Cardiac muscle cell (in vitro differentiated cells and primary cell): ENCODE measurements around the gene DLG2. TPM values are rescaled to one million over a fixed set of nuclear protein-coding genes. Genes with fewer than 3 reads are reported as not detected.

ENCODE experiments used
- DNase-seq, 2 donors: peaks; one replicate each; pipeline versions ENCODE4 v3.0.0 to v3.0.0-alpha.2; 2010 to 2017; ENCODE audit warnings: low read depth in 1 of 2, low spot score in 1 of 2
- H3K27ac ChIP-seq: fragments of 200-600 bp; sonication (generic); 2 replicates; pipeline ENCODE4 v1.5.1; 2016
- H3K27me3 ChIP-seq: fragments of 200-600 bp; sonication (generic); 2 replicates; pipeline ENCODE4 v1.6.0; 2016; ENCODE audit warnings: control low read depth
- H3K36me3 ChIP-seq: fragments of 200-600 bp; sonication (generic); 2 replicates; pipeline ENCODE4 v1.5.1; 2016; ENCODE audit warnings: control low read depth
- H3K4me1 ChIP-seq: fragments of 200-600 bp; sonication (generic); 2 replicates; pipeline ENCODE4 v1.8.1; 2017; ENCODE audit warnings: low read depth, mild to moderate bottlenecking, mixed run types
- H3K4me3 ChIP-seq: fragments of 200-600 bp; sonication (generic); 2 replicates; pipeline ENCODE4 v1.5.1; 2016; ENCODE audit warnings: mild to moderate bottlenecking
- H3K9me3 ChIP-seq: fragments of 200-600 bp; sonication (generic); 2 replicates; pipeline ENCODE4 v1.5.1; 2017; ENCODE audit warnings: low read depth, mild to moderate bottlenecking, control low read depth
- polyA plus RNA-seq: library from polyadenylated mRNA; unstranded; fragments of >200 nt; fragmentation: Nextera tagmentation; extraction: Ambion mirVana; gene quantifications from 2 replicates; pipeline ENCODE4 v1.2.1, GENCODE V29; 2016
- total RNA-seq: library from RNA; depleted of rRNA; stranded (reverse); fragments of >200 nt; gene quantifications from 2 replicates; pipeline ENCODE4 v1.2.3, GENCODE V29; 2016
- TF ChIP-seq, protein P1 (sequence below): IDR thresholded peaks from 2 replicates; pipeline ENCODE4 v1.5.1; 2012; ENCODE audit warnings: low read depth, mild to moderate bottlenecking, low read length

DLG2 gene
- total and polyA plus RNA-seq, 2 experiments from 2014 or later: 3.5 to 15.9 TPM

DNA sequence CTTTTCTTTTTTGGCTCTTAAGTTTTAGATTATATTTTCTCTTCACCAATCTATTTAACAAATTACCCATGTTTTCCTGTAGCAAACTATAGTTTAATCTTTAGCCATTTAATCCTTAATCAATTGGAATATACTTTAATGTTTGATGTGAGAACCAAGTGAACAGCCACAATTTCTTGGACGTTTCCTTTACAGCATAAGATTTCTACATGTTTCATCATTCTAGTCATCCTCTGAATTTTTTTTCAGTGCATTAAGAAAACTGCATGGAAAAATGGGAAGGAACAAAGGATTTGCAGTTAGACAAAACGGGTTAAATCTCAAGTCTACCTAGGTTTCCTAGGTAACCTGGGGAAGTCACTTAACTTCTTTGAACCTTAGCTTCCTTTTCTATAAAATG is 1833.8 kb downstream of the DLG2 start:
- Histone ChIP-seq H3K4me1 (no peaks in the 10 kb centered on the region), H3K36me3 (no peaks in the 10 kb centered on the region), H3K4me3 (no peak overlapping the region), H3K27me3 (no peaks in the 10 kb centered on the region), H3K27ac (no peak overlapping the region), H3K9me3 (no peaks in the 10 kb centered on the region)
- no peak for DNase-seq
- TF ChIP-seq, protein P1, sequence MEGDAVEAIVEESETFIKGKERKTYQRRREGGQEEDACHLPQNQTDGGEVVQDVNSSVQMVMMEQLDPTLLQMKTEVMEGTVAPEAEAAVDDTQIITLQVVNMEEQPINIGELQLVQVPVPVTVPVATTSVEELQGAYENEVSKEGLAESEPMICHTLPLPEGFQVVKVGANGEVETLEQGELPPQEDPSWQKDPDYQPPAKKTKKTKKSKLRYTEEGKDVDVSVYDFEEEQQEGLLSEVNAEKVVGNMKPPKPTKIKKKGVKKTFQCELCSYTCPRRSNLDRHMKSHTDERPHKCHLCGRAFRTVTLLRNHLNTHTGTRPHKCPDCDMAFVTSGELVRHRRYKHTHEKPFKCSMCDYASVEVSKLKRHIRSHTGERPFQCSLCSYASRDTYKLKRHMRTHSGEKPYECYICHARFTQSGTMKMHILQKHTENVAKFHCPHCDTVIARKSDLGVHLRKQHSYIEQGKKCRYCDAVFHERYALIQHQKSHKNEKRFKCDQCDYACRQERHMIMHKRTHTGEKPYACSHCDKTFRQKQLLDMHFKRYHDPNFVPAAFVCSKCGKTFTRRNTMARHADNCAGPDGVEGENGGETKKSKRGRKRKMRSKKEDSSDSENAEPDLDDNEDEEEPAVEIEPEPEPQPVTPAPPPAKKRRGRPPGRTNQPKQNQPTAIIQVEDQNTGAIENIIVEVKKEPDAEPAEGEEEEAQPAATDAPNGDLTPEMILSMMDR: no peak

DNA sequence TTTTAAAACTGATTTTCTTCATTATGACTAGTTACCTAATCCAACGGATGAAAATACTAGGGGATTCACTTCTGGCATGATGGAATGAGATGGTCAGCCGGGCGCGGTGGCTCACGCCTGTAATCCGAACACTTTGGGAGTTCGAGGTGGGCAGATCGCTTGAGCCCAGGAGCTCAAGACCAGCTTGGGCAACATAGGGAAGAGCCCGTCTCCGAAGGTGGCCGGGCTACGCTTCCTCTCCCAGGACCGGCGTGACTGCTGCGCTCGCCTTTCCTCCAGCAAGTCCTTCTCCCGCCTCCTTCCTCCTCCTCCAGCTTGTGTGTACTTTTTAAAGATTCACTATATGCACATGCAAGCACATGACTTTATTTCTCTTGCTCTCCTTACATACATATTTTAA is 1835.6 kb downstream of the DLG2 start:
- Histone ChIP-seq H3K36me3 (no peaks in the 10 kb centered on the region), H3K9me3 (no peaks in the 10 kb centered on the region), H3K4me1 (no peaks in the 10 kb centered on the region), H3K4me3 (no peak overlapping the region), H3K27ac (no peak overlapping the region), H3K27me3 (no peaks in the 10 kb centered on the region)
- TF ChIP-seq, protein P1: no peak
- DNase-seq: no peak

DNA sequence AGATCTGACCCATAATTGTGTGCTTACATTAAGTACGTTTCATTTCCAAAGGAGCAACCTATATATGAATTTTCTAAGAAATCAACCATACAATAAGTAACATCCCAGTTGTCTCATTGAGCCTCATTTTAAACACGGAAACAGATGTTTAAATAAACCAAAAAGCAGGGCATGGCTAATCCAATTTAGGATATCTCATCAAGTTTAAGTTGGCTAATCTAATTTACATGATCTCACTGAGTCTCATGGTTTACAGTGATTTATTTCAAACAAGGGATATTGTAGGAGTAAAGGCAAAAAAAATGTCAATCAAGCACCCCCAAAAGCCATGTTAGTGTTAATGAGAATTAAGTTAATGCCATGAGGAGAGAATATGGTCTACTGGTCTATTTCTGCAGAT is 1841.2 kb downstream of the DLG2 start:
- Histone ChIP-seq H3K4me3 (no peak overlapping the region), H3K27me3 (no peaks in the 10 kb centered on the region), H3K4me1 (no peaks in the 10 kb centered on the region), H3K9me3 (no peaks in the 10 kb centered on the region), H3K36me3 (no peaks in the 10 kb centered on the region), H3K27ac (no peak overlapping the region)
- TF ChIP-seq, protein P1: no peak
- DNase-seq: no peak

DNA sequence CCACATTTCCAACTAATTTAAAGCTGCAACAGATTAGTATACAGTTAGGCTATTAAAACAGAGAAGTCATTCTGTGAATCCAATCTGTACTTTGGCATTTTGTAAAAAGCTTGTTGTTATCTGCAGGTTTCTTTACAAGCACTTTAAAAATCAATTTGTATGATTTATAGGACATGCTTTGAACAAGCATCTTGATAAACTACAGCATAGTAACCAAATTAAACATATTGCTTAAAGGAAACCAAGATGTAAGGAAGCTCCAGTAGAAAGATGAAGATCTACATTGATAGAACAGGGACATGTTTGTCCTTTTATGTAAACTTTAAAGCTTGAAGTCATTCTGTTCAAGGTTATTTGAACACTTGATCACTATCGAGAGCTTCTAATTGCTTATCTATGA is 1842.7 kb downstream of the DLG2 start:
- no peak overlapping the region for H3K4me3 ChIP-seq
- H3K27me3 ChIP-seq: no peaks in the 10 kb centered on the region
- TF ChIP-seq, protein P1: no peak
- H3K27ac ChIP-seq: no peak overlapping the region
- no peaks in the 10 kb centered on the region for H3K36me3 ChIP-seq
- no peaks in the 10 kb centered on the region for H3K9me3 ChIP-seq
- no peak for DNase-seq
- H3K4me1 ChIP-seq: no peaks in the 10 kb centered on the region

DNA sequence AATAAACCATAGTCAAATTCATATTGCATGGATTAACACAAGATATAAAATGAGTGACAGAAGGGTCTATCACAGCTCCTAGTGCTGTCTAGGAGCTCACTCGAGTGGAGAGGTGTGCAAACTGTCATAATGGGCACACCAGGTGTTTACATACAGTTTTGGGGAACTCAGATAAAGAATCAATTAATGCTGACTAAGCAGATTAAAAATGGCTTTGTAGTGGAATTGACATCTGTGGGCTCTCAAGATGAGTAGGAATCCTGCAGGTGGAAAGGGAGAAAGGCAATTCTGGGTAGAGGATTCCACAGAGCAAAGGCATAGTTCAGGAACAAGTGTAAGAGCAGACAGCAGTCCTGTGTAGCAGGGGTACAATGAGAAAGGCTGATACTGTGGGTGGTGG is 1844.8 kb downstream of the DLG2 start:
- Histone ChIP-seq H3K9me3 (no peaks in the 10 kb centered on the region), H3K27me3 (no peaks in the 10 kb centered on the region)

More for the DNA sequence above, 1844.8 kb downstream of the DLG2 start:
- Histone ChIP-seq H3K27ac (no peak overlapping the region), H3K4me1 (no peaks in the 10 kb centered on the region), H3K36me3 (no peaks in the 10 kb centered on the region), H3K4me3 (no peak overlapping the region)
- DNase-seq: no peak
- TF ChIP-seq, protein P1: no peak
